Measurements from ENCODE around the gene ZSCAN5A. TPM values are rescaled to one million over a fixed set of nuclear protein-coding genes. Genes with fewer than 3 reads are reported as not detected.
"Not testable (repeated sequence)": the region's sequence is repeated elsewhere in the genome, so short reads cannot be mapped to it uniquely, and the experiment has no call there.

Gene ZSCAN5A
- total and polyA plus RNA-seq, 4 donors = 5.5 to 17.4 (median 10.1) TPM

GRCh38 chr19:56177564-56178243, 136.9 kb downstream of the ZSCAN5A start:
- Histone ChIP-seq H3K36me3 (ENCODE audit: control insufficient read depth in 4 of 4, insufficient read depth in 4 of 4, low read length in 4 of 4) (no peaks in the 10 kb centered on the region), H3K4me1 (ENCODE audit: control insufficient read depth in 5 of 5, insufficient read depth in 5 of 5, low read length in 5 of 5) (no peaks in the 10 kb centered on the region), H3K27me3 (ENCODE audit: control insufficient read depth in 3 of 3, insufficient read depth in 3 of 3, low read length in 2 of 3) (peaks cover 0 to 24% (median 3%) of the 10 kb centered on the region in 3 donors), H3K9ac (ENCODE audit: insufficient read depth in 1 of 2, low read length in 2 of 2) (no peak overlapping the region), H3K4me3 (no peak overlapping the region), H3K9me3 (ENCODE audit: control insufficient read depth in 4 of 4, insufficient read depth in 3 of 4, low read length in 3 of 4) (peaks cover 0 to 4% (median 0%) of the 10 kb centered on the region in 4 donors), H3K27ac (ENCODE audit: low read depth in 1 of 2, low read length in 1 of 2) (no peak overlapping the region)
- DNase-seq (no peak), ATAC-seq (ENCODE audit: insufficient read depth, low FRiP score) (no peak)
- WGBS, 2 donors = 59 to 63% methylated on average over 11 of the region's 11 CpGs
- TF ChIP-seq CTCF (IDR thresholded peaks at IDR 0.05; ENCODE audit: control extremely low read depth, extremely low read depth) = no peak

GRCh38 chr19:56176881-56177280, 137.8 kb downstream of the ZSCAN5A start:
- Histone ChIP-seq H3K27me3 (ENCODE audit: control insufficient read depth in 3 of 3, insufficient read depth in 3 of 3, low read length in 2 of 3) (peaks cover 0 to 19% (median 3%) of the 10 kb centered on the region in 3 donors), H3K9me3 (ENCODE audit: control insufficient read depth in 4 of 4, insufficient read depth in 3 of 4, low read length in 3 of 4) (peaks cover 0 to 4% (median 0%) of the 10 kb centered on the region in 4 donors), H3K4me3 (no peak overlapping the region), H3K4me1 (ENCODE audit: control insufficient read depth in 5 of 5, insufficient read depth in 5 of 5, low read length in 5 of 5) (no peaks in the 10 kb centered on the region), H3K9ac (ENCODE audit: insufficient read depth in 1 of 2, low read length in 2 of 2) (no peak overlapping the region), H3K27ac (ENCODE audit: low read depth in 1 of 2, low read length in 1 of 2) (no peak overlapping the region), H3K36me3 (ENCODE audit: control insufficient read depth in 4 of 4, insufficient read depth in 4 of 4, low read length in 4 of 4) (no peaks in the 10 kb centered on the region)
- no peak for ATAC-seq (ENCODE audit: insufficient read depth, low FRiP score)
- TF ChIP-seq CTCF (IDR thresholded peaks at IDR 0.05; ENCODE audit: control extremely low read depth, extremely low read depth) = no peak
- DNase-seq = no peak
- 72 to 80% methylated on average over 18 of the region's 18 CpGs for WGBS, 2 donors

DNA sequence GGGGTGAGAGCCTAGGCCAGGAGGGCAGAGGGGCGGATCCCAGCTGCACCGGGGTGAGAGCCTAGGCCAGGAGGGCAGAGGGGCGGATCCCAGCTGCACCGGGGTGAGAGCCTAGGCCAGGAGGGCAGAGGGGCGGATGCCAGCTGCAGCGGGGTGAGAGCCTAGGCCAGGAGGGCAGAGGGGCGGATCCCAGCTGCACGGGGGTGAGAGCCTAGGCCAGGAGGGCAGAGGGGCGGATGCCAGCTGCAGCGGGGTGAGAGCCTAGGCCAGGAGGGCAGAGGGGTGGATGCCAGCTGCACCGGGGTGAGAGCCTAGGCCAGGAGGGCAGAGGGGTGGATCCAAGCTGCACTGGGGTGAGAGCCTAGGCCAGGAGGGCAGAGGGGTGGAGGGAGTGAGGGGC, 138.3 kb downstream of the ZSCAN5A start:
- 68 to 85% methylated on average over 9 to 10 of the region's 11 CpGs for WGBS, 2 donors
- DNase-seq; H3K36me3 ChIP-seq (ENCODE audit: control insufficient read depth in 4 of 4, insufficient read depth in 4 of 4, low read length in 4 of 4); H3K9me3 ChIP-seq (ENCODE audit: control insufficient read depth in 4 of 4, insufficient read depth in 3 of 4, low read length in 3 of 4); H3K27ac ChIP-seq (ENCODE audit: low read depth in 1 of 2, low read length in 1 of 2); H3K9ac ChIP-seq (ENCODE audit: insufficient read depth in 1 of 2, low read length in 2 of 2); H3K4me3 ChIP-seq; H3K4me1 ChIP-seq (ENCODE audit: control insufficient read depth in 5 of 5, insufficient read depth in 5 of 5, low read length in 5 of 5); ATAC-seq (ENCODE audit: insufficient read depth, low FRiP score): not testable (repeated sequence)
- peaks cover 0 to 17% (median 3%) of the 10 kb centered on the region in 3 donors for H3K27me3 ChIP-seq (ENCODE audit: control insufficient read depth in 3 of 3, insufficient read depth in 3 of 3, low read length in 2 of 3)

DNA sequence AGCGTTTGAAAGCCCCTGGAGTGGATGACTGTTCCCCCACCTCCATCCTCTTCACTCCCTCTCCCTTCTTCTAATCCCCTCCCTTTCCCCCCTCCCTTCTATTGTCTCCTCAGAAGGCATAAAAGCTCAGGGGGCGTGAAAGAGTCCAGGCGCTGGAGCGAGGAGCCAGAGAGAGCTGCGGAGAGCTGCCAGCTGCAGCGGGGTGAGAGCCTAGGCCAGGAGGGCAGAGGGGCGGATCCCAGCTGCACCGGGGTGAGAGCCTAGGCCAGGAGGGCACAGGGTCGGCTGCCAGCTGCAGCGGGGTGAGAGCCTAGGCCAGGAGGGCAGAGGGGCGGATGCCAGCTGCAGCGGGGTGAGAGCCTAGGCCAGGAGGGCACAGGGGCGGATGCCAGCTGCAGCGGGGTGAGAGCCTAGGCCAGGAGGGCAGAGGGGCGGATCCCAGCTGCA, 138.8 kb downstream of the ZSCAN5A start, which contains the start of gene GALP:
GALP (plus strand) TSS at position 148 of the 447 bp plus-strand sequence. CDS start 1,101 bp downstream, outside the sequence.
- peaks cover 0 to 17% (median 3%) of the 10 kb centered on the region in 3 donors for H3K27me3 ChIP-seq (ENCODE audit: control insufficient read depth in 3 of 3, insufficient read depth in 3 of 3, low read length in 2 of 3)
- not testable (repeated sequence) for H3K9ac ChIP-seq (ENCODE audit: insufficient read depth in 1 of 2, low read length in 2 of 2); H3K36me3 ChIP-seq (ENCODE audit: control insufficient read depth in 4 of 4, insufficient read depth in 4 of 4, low read length in 4 of 4); H3K27ac ChIP-seq (ENCODE audit: low read depth in 1 of 2, low read length in 1 of 2); DNase-seq; H3K4me1 ChIP-seq (ENCODE audit: control insufficient read depth in 5 of 5, insufficient read depth in 5 of 5, low read length in 5 of 5); H3K4me3 ChIP-seq; ATAC-seq (ENCODE audit: insufficient read depth, low FRiP score); H3K9me3 ChIP-seq (ENCODE audit: control insufficient read depth in 4 of 4, insufficient read depth in 3 of 4, low read length in 3 of 4)
- WGBS, 2 donors = 52 to 65% methylated on average over 13 to 15 of the region's 15 CpGs
